HEK293T (cell line): ENCODE data around the gene NINJ1.

ENCODE experiments used
- BHLHE40 ChIP-seq: fragments of 450-650 bp; IDR thresholded peaks from 2 replicates; pipeline ENCODE4 v1.6.1; 2016; ENCODE audit warnings: mild to moderate bottlenecking, moderate library complexity, borderline replicate concordance
- ELF4 ChIP-seq: fragments of 450-650 bp; IDR thresholded peaks from 2 replicates; pipeline ENCODE4 v1.6.1; 2017; ENCODE audit warnings: antibody characterized with exemption
- FOXA1 ChIP-seq: fragments of 450-650 bp; IDR thresholded peaks from 2 replicates; pipeline ENCODE4 v1.6.1; 2016; ENCODE audit warnings: mild to moderate bottlenecking
- FOXK2 ChIP-seq: fragments of 450-650 bp; IDR thresholded peaks from 2 replicates; pipeline ENCODE4 v1.6.1; 2016; ENCODE audit warnings: mild to moderate bottlenecking
- FOXM1 ChIP-seq: fragments of 450-650 bp; IDR thresholded peaks from 2 replicates; pipeline ENCODE4 v1.6.1; 2017; ENCODE audit warnings: mild to moderate bottlenecking, borderline replicate concordance
- LEF1 ChIP-seq: fragments of 450-650 bp; IDR thresholded peaks from 2 replicates; pipeline ENCODE4 v1.6.1; 2017; ENCODE audit warnings: mild to moderate bottlenecking, borderline replicate concordance
- PKNOX1 ChIP-seq: fragments of 450-650 bp; IDR thresholded peaks from 2 replicates; pipeline ENCODE4 v1.6.1; 2016
- SP1 ChIP-seq: fragments of 450-650 bp; IDR thresholded peaks from 2 replicates; pipeline ENCODE4 v1.6.1; 2017
- SUZ12 ChIP-seq: fragments of 450-650 bp; IDR thresholded peaks from 2 replicates; pipeline ENCODE4 v1.6.1; 2016; ENCODE audit warnings: mild to moderate bottlenecking
- TARDBP ChIP-seq: fragments of 450-650 bp; IDR thresholded peaks from 2 replicates; pipeline ENCODE4 v1.6.1; 2016

GRCh38 chr9:93174976-93175375 lies 40.9 kb upstream of the NINJ1 start:
- TF ChIP-seq SUZ12 (no peak), SP1 (no peak), ELF4 (no peak), TARDBP (no peak), LEF1 (no peak), BHLHE40 (no peak), PKNOX1 (no peak), FOXK2 (no peak), FOXA1 (no peak), FOXM1 (no peak)
